ENCODE data around the gene PTPRD.

PTPRD gene

GRCh38 chr9:9552665-9553064 is 1060.1 kb downstream of the PTPRD start:
- H3K4me3 ChIP-seq (ENCODE audit: low read length): no peak overlapping the region
- TF ChIP-seq, protein P1, sequence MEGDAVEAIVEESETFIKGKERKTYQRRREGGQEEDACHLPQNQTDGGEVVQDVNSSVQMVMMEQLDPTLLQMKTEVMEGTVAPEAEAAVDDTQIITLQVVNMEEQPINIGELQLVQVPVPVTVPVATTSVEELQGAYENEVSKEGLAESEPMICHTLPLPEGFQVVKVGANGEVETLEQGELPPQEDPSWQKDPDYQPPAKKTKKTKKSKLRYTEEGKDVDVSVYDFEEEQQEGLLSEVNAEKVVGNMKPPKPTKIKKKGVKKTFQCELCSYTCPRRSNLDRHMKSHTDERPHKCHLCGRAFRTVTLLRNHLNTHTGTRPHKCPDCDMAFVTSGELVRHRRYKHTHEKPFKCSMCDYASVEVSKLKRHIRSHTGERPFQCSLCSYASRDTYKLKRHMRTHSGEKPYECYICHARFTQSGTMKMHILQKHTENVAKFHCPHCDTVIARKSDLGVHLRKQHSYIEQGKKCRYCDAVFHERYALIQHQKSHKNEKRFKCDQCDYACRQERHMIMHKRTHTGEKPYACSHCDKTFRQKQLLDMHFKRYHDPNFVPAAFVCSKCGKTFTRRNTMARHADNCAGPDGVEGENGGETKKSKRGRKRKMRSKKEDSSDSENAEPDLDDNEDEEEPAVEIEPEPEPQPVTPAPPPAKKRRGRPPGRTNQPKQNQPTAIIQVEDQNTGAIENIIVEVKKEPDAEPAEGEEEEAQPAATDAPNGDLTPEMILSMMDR (IDR thresholded peaks at IDR 0.05; ENCODE audit: insufficient read depth, low read depth, low read length, missing control alignments): no peak
- DNase-seq (ENCODE audit: low read depth): no peak

- H3K4me3 ChIP-seq (ENCODE audit: low read length): no peak overlapping the region
- no peak for DNase-seq (ENCODE audit: low read depth)
- TF ChIP-seq, protein P1 (IDR thresholded peaks at IDR 0.05; ENCODE audit: insufficient read depth, low read depth, low read length, missing control alignments): no peak
These were observed 1074.0 kb downstream of the PTPRD start for GRCh38 chr9:9538766-9539165.

- no peak for DNase-seq (ENCODE audit: low read depth)
- no peak overlapping the region for H3K4me3 ChIP-seq (ENCODE audit: low read length)
- TF ChIP-seq, protein P1 (IDR thresholded peaks at IDR 0.05; ENCODE audit: insufficient read depth, low read depth, low read length, missing control alignments): no peak
These were observed 1074.4 kb downstream of the PTPRD start for GRCh38 chr9:9538356-9538755.

DNA sequence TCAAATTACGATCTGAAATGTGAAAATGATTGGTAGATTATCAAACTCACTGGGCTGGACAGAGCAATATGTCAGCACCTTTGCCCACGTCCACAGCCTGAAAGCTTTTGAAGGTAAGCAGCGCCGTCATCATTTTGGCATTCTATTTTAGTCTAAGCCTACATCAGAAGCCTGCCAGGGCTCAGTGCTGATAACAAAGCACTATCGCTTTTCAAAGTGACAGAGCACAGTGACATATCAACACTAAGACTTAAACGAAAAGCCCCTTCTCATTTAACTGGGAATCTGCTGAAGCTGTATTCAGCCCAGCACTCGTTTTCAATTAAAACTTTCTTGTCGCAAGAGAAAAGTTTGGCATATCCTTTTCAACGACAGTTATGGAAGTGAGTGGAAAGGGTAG is 1076.3 kb downstream of the PTPRD start:
- TF ChIP-seq, protein P1 (IDR thresholded peaks at IDR 0.05; ENCODE audit: insufficient read depth, low read depth, low read length, missing control alignments): no peak
- no peak for DNase-seq (ENCODE audit: low read depth)
- no peak overlapping the region for H3K4me3 ChIP-seq (ENCODE audit: low read length)

- H3K4me3 ChIP-seq (ENCODE audit: low read length): no peak overlapping the region
- DNase-seq (ENCODE audit: low read depth): no peak
- TF ChIP-seq, protein P1 (IDR thresholded peaks at IDR 0.05; ENCODE audit: insufficient read depth, low read depth, low read length, missing control alignments): no peak
These were observed 1089.2 kb downstream of the PTPRD start for GRCh38 chr9:9523476-9524139.

GRCh38 chr9:9522406-9522805 is 1090.4 kb downstream of the PTPRD start:
- H3K4me3 ChIP-seq (ENCODE audit: low read length): no peak overlapping the region
- DNase-seq (ENCODE audit: low read depth): no peak
- TF ChIP-seq, protein P1 (IDR thresholded peaks at IDR 0.05; ENCODE audit: insufficient read depth, low read depth, low read length, missing control alignments): no peak

Data from epithelial cell of esophagus (primary cell).